GM06990 (cell line): ENCODE results near the gene MOB3A.

ENCODE experiments used
- DNase-seq: peaks from one replicate; pipeline ENCODE4 v3.0.0-alpha.2; 2011; ENCODE audit not compliant: insufficient read length; ENCODE audit errors: extremely low read depth
- H3K27me3 ChIP-seq: replicated peaks from 2 replicates; pipeline ENCODE4 v1.6.0; 2011; ENCODE audit warnings: low read length; ENCODE audit not compliant: control insufficient read depth, insufficient read depth
- H3K36me3 ChIP-seq: 2 replicates; pipeline ENCODE4 v1.5.1; 2011; ENCODE audit warnings: low read length; ENCODE audit not compliant: control insufficient read depth, insufficient read depth
- H3K4me3 ChIP-seq: replicated peaks from 2 replicates; pipeline ENCODE4 v1.5.1; 2011; ENCODE audit warnings: low read depth, mild to moderate bottlenecking, control low read depth, low read length
- TF ChIP-seq, protein P1 (sequence below): IDR thresholded peaks from 2 replicates; pipeline ENCODE4 v1.5.1; 2011; ENCODE audit warnings: low read length, control low read depth, mild to moderate bottlenecking, inconsistent platforms; ENCODE audit not compliant: insufficient read depth, poor library complexity, severe bottlenecking

The MOB3A gene

DNA sequence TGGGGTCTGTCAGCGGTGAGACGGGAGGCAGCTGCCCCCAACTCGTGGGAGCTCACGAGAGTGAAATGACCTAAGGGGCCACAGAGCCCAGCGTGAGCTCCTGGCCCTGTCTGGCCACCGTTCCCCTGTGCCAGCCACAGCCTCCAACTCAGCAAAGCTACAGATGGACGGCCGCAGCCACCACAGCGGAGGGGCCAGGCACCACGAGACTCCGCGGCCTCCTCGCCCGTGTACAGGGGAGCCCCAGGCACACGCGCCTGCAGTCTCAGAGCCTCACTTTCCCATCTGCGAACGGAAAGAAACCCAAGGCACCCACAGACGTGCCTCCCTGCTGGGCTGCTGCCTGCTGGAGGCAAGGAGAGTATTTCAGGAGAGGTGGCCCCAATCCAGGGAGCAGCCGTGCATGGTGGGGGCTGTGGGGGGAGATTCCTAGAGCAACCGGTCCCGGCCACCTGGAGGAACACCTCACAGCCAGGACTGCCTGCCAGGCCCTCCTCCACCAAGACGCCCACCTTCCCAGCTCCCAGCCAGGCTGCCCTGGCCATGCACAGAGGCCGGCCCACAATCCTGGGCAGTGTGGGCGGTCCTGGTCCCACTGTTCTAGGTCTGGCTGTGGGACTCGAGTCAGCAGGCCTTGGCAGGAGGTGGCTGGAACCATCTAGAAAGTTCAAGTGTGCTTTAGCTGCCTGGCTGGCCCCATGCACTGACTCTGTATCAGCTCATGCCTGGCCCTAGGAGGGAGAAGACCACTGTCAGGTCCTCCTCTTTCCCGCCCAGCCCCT lies 47.0 kb downstream of the MOB3A start:
- TF ChIP-seq, protein P1, sequence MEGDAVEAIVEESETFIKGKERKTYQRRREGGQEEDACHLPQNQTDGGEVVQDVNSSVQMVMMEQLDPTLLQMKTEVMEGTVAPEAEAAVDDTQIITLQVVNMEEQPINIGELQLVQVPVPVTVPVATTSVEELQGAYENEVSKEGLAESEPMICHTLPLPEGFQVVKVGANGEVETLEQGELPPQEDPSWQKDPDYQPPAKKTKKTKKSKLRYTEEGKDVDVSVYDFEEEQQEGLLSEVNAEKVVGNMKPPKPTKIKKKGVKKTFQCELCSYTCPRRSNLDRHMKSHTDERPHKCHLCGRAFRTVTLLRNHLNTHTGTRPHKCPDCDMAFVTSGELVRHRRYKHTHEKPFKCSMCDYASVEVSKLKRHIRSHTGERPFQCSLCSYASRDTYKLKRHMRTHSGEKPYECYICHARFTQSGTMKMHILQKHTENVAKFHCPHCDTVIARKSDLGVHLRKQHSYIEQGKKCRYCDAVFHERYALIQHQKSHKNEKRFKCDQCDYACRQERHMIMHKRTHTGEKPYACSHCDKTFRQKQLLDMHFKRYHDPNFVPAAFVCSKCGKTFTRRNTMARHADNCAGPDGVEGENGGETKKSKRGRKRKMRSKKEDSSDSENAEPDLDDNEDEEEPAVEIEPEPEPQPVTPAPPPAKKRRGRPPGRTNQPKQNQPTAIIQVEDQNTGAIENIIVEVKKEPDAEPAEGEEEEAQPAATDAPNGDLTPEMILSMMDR = no peak
- peaks cover 38% of the 10 kb centered on the region for H3K36me3 ChIP-seq
- H3K27me3 ChIP-seq = no peaks in the 10 kb centered on the region
- peak; percentile 21 for DNase-seq
- peak overlapping the region; percentile 98 for H3K4me3 ChIP-seq

DNA sequence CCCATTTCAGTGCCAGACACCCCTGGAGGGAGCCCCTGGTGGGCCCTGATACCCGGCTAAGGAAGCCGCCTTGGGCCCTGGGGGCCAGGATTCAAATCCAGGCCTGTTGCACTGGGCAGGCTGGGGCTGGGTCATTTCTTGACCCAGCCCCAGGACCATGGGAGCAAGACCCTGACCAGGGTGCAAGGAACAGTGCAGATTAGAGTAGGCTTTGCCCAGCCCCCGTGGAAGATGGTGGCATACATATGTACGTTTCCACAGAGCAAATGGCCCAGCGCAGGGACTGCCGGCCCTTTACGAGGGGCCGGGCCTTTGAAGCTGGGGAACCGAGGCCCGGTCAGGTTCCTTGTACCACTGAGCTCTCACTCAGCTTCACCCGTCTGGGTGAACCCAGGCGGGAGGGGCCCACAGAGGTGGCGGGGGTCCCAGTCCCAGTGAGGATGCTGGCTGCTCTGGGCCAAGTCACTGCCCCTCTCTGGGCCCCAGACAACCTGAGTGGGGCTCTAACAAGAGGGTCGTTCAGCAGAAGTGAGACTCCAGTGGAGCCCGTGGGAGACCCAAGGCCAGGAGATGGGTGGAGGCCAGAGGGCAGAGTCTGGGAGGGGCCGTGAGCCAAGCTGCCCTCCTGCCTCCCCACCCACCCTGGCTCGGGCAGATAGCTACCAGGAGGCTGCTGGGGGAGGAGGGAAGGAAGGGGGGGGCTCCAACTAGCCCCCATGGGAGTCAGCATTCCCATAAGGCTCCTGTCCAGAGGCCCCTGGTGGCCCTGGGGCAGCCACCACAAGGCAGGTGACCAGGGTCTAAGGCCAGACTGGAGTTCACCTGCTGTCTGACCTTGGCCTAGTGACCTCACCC lies 47.8 kb downstream of the MOB3A start:
- Histone ChIP-seq H3K4me3 (peak overlapping the region; percentile 98), H3K36me3 (peaks cover 40% of the 10 kb centered on the region), H3K27me3 (no peaks in the 10 kb centered on the region)
- TF ChIP-seq, protein P1 = no peak
- DNase-seq = no peak

DNA sequence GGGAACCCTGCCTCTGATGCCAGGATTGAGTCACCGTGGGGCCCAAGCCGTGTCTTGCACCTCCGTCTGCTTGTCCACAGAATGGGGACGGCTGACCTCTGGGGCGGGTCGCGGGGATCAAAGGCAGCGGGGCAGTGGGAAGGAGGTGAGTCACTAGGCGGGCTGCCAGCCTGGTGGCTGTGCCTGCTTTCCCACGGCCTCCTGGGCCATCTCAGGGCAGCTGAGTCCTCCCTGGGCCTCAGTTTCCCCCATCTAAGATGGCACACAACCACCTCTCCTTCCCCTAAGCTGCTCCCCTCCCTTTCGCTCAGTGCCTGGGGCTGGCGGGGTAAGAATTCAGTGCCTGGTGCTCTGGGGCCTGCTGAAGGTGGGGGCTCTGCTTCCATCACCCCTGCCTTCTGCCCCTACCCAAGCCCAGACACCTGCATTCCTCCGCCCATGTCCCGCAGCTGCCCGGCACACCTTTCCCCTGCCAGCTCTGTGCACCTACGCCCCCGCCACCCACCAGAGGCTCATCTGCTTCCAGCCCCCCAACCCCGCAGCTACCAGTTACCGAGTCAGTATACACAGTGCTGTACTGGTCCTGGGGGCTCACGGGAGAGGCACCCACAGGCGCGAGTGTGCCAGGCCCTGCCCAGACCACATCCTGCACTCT lies 48.5 kb downstream of the MOB3A start:
- peak; percentile 22 for DNase-seq
- TF ChIP-seq, protein P1 = no peak
- H3K36me3 ChIP-seq = peaks cover 46% of the 10 kb centered on the region
- H3K27me3 ChIP-seq = no peaks in the 10 kb centered on the region
- peak overlapping the region; percentile 98 for H3K4me3 ChIP-seq

GRCh38 chr19:2047076-2047448 lies 49.1 kb downstream of the MOB3A start:
- no peaks in the 10 kb centered on the region for H3K27me3 ChIP-seq
- H3K4me3 ChIP-seq = peak overlapping the region; percentile 98
- peak; percentile 20 for DNase-seq
- TF ChIP-seq, protein P1 = peak; percentile 42
- peaks cover 49% of the 10 kb centered on the region for H3K36me3 ChIP-seq

- H3K4me3 ChIP-seq = peak overlapping the region; percentile 23
- TF ChIP-seq, protein P1 = no peak
- no peaks in the 10 kb centered on the region for H3K27me3 ChIP-seq
- no peak for DNase-seq
- peaks cover 54% of the 10 kb centered on the region for H3K36me3 ChIP-seq
Observed at GRCh38 chr19:2046046-2046907, 49.8 kb downstream of the MOB3A start.
